ENCODE measurements around the gene RUFY4.
"Not testable (repeated sequence)": the region's sequence is repeated elsewhere in the genome, so short reads cannot be mapped to it uniquely, and the experiment has no call there.

DNA sequence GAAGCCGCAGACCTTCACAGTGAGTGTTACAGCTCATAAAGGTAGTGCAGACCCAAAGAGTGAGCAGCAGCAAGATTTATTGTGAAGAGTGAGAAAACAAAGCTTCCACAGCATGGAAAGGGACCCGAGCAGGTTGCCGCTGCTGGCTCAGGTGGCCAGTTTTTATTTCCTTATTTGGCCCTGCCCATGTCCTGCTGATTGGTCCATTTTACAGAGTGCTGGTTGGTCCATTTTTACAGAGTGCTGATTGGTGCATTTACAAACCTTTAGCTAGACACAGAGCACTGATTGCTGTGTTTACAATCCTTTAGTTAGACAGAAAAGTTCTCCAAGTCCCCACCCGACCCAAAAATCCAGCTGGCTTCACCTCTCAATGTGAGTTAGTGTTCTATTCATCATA, 52.7 kb downstream of the RUFY4 start:
- TF ChIP-seq, protein P1, sequence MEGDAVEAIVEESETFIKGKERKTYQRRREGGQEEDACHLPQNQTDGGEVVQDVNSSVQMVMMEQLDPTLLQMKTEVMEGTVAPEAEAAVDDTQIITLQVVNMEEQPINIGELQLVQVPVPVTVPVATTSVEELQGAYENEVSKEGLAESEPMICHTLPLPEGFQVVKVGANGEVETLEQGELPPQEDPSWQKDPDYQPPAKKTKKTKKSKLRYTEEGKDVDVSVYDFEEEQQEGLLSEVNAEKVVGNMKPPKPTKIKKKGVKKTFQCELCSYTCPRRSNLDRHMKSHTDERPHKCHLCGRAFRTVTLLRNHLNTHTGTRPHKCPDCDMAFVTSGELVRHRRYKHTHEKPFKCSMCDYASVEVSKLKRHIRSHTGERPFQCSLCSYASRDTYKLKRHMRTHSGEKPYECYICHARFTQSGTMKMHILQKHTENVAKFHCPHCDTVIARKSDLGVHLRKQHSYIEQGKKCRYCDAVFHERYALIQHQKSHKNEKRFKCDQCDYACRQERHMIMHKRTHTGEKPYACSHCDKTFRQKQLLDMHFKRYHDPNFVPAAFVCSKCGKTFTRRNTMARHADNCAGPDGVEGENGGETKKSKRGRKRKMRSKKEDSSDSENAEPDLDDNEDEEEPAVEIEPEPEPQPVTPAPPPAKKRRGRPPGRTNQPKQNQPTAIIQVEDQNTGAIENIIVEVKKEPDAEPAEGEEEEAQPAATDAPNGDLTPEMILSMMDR (IDR thresholded peaks at IDR 0.05): not testable (repeated sequence)
- TF ChIP-seq, protein P2, sequence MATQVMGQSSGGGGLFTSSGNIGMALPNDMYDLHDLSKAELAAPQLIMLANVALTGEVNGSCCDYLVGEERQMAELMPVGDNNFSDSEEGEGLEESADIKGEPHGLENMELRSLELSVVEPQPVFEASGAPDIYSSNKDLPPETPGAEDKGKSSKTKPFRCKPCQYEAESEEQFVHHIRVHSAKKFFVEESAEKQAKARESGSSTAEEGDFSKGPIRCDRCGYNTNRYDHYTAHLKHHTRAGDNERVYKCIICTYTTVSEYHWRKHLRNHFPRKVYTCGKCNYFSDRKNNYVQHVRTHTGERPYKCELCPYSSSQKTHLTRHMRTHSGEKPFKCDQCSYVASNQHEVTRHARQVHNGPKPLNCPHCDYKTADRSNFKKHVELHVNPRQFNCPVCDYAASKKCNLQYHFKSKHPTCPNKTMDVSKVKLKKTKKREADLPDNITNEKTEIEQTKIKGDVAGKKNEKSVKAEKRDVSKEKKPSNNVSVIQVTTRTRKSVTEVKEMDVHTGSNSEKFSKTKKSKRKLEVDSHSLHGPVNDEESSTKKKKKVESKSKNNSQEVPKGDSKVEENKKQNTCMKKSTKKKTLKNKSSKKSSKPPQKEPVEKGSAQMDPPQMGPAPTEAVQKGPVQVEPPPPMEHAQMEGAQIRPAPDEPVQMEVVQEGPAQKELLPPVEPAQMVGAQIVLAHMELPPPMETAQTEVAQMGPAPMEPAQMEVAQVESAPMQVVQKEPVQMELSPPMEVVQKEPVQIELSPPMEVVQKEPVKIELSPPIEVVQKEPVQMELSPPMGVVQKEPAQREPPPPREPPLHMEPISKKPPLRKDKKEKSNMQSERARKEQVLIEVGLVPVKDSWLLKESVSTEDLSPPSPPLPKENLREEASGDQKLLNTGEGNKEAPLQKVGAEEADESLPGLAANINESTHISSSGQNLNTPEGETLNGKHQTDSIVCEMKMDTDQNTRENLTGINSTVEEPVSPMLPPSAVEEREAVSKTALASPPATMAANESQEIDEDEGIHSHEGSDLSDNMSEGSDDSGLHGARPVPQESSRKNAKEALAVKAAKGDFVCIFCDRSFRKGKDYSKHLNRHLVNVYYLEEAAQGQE (IDR thresholded peaks at IDR 0.05): not testable (repeated sequence)
- TF ChIP-seq EP300 (IDR thresholded peaks at IDR 0.05); POLR2A (IDR thresholded peaks at IDR 0.05; ENCODE audit: low read length); NR3C1 (IDR thresholded peaks at IDR 0.05): not testable (repeated sequence)
- TF ChIP-seq, protein P3, sequence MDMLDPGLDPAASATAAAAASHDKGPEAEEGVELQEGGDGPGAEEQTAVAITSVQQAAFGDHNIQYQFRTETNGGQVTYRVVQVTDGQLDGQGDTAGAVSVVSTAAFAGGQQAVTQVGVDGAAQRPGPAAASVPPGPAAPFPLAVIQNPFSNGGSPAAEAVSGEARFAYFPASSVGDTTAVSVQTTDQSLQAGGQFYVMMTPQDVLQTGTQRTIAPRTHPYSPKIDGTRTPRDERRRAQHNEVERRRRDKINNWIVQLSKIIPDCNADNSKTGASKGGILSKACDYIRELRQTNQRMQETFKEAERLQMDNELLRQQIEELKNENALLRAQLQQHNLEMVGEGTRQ (IDR thresholded peaks at IDR 0.05): not testable (repeated sequence)
- TF ChIP-seq, protein P4, sequence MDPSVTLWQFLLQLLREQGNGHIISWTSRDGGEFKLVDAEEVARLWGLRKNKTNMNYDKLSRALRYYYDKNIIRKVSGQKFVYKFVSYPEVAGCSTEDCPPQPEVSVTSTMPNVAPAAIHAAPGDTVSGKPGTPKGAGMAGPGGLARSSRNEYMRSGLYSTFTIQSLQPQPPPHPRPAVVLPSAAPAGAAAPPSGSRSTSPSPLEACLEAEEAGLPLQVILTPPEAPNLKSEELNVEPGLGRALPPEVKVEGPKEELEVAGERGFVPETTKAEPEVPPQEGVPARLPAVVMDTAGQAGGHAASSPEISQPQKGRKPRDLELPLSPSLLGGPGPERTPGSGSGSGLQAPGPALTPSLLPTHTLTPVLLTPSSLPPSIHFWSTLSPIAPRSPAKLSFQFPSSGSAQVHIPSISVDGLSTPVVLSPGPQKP (IDR thresholded peaks at IDR 0.05; ENCODE audit: low read depth, low read length): not testable (repeated sequence)

All from A549 (cell line).